Adipocyte (in vitro differentiated cells): ENCODE data around the gene TXNDC2.

Experiments used
- DNase-seq: peaks from one replicate; pipeline ENCODE4 v3.0.0-alpha.2; 2015; ENCODE audit warnings: low read depth
- H3K27me3 ChIP-seq: replicated peaks from 2 replicates; pipeline ENCODE4 v1.7.0; 2013; ENCODE audit warnings: mild to moderate bottlenecking, low read length, moderate library complexity; ENCODE audit not compliant: control insufficient read depth, insufficient read depth
- H3K36me3 ChIP-seq: 2 replicates; pipeline ENCODE4 v1.7.0; 2013; ENCODE audit warnings: low read length, mild to moderate bottlenecking, moderate library complexity; ENCODE audit not compliant: control insufficient read depth, insufficient read depth, severe bottlenecking
- H3K4me1 ChIP-seq: 2 replicates; pipeline ENCODE4 v1.7.0; 2013; ENCODE audit warnings: mild to moderate bottlenecking, low read length, moderate library complexity; ENCODE audit not compliant: control insufficient read depth, insufficient read depth
- H3K4me3 ChIP-seq: 2 replicates; pipeline ENCODE4 v1.7.0; 2013; ENCODE audit warnings: mild to moderate bottlenecking, low read length, moderate library complexity
- H3K9ac ChIP-seq: 2 replicates; pipeline ENCODE4 v1.7.0; 2013; ENCODE audit warnings: mild to moderate bottlenecking, low read length, moderate library complexity
- H3K9me3 ChIP-seq: 2 replicates; pipeline ENCODE4 v1.7.0; 2013; ENCODE audit warnings: mild to moderate bottlenecking, low read length, moderate library complexity; ENCODE audit not compliant: control insufficient read depth

TXNDC2 gene

DNA sequence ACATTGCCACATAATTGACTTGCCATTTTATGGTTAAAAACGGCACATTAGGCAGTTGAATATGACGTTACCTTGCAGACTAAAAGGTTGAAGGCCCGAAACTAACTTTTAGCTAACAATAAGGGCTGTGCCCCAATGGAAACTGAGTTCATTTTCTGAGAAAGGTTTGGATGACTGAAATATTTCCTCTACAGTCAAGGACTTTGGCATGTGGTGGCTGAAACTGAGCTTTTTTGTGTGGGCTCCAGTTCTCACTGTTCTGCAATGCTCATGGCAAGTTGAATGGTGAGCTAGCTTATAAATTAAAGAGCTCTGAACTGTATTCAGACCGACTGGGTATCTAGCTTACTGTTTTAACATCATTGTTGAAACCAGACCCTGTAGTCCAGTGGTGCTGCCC lies 23.8 kb upstream of the TXNDC2 start:
- Histone ChIP-seq H3K9ac (no peak overlapping the region), H3K4me1 (peaks cover 3% of the 10 kb centered on the region), H3K4me3 (no peak overlapping the region), H3K36me3 (peaks cover 27% of the 10 kb centered on the region), H3K27me3 (no peaks in the 10 kb centered on the region), H3K9me3 (peaks cover 11% of the 10 kb centered on the region)
- DNase-seq = no peak

DNA sequence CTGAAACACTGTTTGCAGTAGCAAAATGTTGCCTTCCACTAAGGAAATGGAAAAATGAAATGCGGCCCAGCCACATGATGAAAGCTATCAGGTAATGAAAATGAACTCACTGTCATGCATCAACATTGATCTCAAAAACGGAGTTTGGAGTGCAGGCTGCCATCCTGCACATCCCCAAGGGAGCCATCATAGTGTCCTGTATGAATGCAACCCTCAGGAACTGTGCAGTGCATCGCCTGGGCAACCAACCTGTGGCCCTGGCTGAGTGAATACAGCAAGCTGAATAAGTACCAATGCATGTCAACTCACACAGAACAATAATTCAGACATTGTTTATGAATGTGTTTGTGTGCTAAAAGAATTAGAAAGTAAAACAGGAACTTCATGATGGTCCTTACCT lies 23.1 kb upstream of the TXNDC2 start:
- DNase-seq = no peak
- peaks cover 27% of the 10 kb centered on the region for H3K36me3 ChIP-seq

DNA sequence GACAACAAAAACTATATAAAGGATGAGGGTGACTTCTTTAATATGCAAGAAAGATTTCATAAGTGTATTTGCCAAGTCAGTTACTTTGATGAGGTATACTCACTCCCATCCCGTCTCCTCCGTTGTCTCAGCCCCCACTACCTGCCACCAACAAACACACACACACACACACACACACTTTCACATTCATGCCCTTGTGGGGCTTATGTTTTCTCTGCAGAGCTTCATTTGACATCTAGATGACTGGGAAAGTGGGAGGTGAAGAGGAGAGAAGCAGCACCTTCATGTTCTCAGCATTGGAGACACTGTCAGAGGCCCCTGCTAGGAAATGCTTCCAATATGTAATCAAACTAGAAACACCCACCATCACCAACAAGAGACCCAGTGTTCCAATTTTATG lies 22.5 kb upstream of the TXNDC2 start:
- Histone ChIP-seq H3K27me3 (no peaks in the 10 kb centered on the region), H3K9ac (no peak overlapping the region), H3K4me3 (no peak overlapping the region), H3K4me1 (no peaks in the 10 kb centered on the region), H3K9me3 (peaks cover 11% of the 10 kb centered on the region), H3K36me3 (peaks cover 27% of the 10 kb centered on the region)
- DNase-seq = no peak

More for the DNA sequence above, 23.1 kb upstream of the TXNDC2 start:
- Histone ChIP-seq H3K27me3 (no peaks in the 10 kb centered on the region), H3K4me3 (no peak overlapping the region), H3K9ac (no peak overlapping the region), H3K4me1 (no peaks in the 10 kb centered on the region), H3K9me3 (peaks cover 11% of the 10 kb centered on the region)

DNA sequence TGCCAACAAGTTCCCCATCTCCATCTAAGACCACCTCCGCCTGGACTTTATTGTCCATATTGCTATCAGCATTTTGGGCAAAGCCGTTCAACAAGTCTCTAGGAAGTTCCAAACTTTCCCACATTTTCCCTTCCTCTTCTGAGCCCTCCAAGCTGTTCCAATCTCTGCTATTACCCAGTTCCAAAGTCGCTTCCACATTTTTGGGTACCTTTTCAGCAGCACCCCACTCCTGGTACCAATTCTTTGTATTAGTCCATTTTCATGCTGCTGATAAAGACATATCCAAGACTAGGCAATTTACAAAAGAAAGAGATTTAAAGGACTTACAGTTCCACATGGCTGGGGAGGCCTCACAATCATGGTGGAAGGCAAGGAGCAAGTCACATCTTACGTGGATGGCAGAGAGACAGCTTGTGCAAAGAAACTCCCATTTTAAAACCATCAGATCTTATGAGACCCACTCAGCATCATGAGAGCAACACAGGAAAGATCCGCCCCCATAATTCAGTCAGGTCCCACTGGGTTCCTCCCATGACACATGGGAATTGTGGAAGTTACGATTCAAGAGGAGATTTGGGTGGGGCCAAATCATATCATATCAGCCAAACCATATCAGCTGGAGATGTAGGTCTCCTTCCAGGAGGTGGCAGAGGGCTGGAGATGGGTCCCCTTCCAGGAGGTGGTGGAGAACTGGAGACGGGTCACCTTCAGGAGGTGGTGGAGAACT lies 19.8 kb upstream of the TXNDC2 start:
- no peak overlapping the region for H3K9ac ChIP-seq
- H3K36me3 ChIP-seq = peaks cover 12% of the 10 kb centered on the region
- H3K27me3 ChIP-seq = no peaks in the 10 kb centered on the region
- no peak overlapping the region for H3K4me3 ChIP-seq
- DNase-seq = no peak
- peaks cover 11% of the 10 kb centered on the region for H3K9me3 ChIP-seq
- peaks cover 23% of the 10 kb centered on the region for H3K4me1 ChIP-seq

DNA sequence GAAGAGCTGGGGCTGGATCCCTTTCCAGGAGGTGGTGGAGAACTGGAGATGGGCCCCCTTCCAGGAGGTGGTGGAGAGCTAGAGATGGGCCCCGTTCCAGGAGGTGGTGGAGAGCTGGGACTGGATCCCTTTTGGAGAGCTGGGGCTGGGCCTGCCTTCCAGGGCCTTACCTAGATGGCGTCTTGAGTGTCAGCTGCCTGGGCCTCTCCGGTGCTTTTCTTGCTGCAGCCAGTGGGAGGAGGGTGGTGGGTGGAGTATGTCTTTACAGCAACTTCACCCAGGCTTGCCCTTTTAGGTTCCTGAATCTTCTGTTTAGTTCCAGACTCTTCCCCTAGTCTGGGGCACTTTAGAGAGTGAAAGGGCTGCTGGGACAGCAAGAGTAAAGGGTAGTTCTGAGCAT lies 19.1 kb upstream of the TXNDC2 start:
- no peak for DNase-seq
- H3K9ac ChIP-seq = no peak overlapping the region
- H3K27me3 ChIP-seq = no peaks in the 10 kb centered on the region
- peaks cover 25% of the 10 kb centered on the region for H3K4me1 ChIP-seq
- no peak overlapping the region for H3K4me3 ChIP-seq
- peaks cover 11% of the 10 kb centered on the region for H3K9me3 ChIP-seq
- peaks cover 7% of the 10 kb centered on the region for H3K36me3 ChIP-seq

DNA sequence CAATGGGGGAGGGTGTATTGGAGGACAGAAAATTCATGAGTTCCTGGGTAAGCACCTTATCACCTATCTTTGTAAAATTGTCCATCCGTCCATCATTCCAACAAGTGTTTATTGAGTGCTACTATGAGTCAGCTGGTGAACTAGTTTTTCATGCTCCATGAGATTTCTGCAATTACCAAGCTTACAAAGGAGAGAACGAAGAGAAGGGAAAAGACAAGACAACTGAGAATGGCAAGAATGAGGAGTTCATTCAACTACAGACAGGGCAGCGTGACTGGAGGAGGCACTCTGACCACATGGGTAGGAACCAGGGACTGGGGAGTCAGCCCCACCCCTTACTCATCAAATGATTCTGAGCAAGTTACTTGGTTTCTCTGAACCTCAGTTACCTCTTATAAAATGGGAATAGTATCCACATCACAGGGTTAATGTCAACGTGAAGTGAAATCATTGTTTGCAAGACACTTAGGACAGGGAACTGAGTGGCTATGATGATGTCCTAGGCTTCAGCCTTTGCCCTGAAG lies 18.6 kb upstream of the TXNDC2 start:
- Histone ChIP-seq H3K27me3 (no peaks in the 10 kb centered on the region), H3K9ac (no peak overlapping the region), H3K4me3 (no peak overlapping the region), H3K36me3 (peaks cover 7% of the 10 kb centered on the region), H3K9me3 (peaks cover 11% of the 10 kb centered on the region), H3K4me1 (peaks cover 25% of the 10 kb centered on the region)
- no peak for DNase-seq

DNA sequence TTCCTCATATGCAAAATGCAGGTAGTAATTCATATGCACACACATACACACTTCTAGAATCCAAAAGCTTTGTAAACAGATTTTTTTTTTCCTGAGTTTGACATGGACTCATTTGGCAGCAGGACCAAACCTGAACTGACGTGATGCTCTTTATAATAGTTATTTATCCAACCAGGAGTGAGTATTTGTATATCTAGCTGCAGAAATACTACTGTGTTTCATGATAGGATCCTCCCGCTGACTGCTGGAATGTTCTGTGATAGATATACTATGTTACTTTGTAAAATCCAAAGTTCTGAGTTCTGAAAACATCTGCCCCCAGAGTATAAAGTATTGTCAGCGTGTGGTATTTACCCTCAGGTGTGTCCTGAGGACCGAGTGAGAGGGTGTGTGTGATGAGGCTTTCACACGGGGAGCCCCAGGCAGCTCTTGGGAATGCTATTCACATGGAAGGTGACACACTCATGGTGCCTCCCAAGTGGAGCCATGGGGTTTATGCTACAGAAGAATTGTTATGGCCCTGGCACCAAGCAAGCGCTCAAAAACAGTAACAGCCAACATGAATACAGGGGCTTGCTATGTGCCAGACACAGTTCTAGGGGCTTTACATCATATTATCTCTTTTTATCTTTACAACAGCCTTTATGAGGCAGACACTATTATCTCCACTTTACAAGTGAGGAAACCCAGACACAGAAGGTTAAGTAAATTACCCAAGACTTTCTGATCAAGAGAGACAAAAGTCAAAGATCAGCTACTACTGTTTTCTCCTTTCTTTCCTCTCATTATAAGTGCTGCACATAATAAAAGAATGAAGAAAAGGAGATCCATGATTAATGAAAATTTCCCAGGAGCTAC lies 16.7 kb upstream of the TXNDC2 start:
- no peak for DNase-seq
- H3K9ac ChIP-seq = peak overlapping the region; percentile 6
- no peaks in the 10 kb centered on the region for H3K27me3 ChIP-seq
- peaks cover 11% of the 10 kb centered on the region for H3K9me3 ChIP-seq
- H3K4me3 ChIP-seq = no peak overlapping the region
- H3K4me1 ChIP-seq = peaks cover 25% of the 10 kb centered on the region
- no peaks in the 10 kb centered on the region for H3K36me3 ChIP-seq

DNA sequence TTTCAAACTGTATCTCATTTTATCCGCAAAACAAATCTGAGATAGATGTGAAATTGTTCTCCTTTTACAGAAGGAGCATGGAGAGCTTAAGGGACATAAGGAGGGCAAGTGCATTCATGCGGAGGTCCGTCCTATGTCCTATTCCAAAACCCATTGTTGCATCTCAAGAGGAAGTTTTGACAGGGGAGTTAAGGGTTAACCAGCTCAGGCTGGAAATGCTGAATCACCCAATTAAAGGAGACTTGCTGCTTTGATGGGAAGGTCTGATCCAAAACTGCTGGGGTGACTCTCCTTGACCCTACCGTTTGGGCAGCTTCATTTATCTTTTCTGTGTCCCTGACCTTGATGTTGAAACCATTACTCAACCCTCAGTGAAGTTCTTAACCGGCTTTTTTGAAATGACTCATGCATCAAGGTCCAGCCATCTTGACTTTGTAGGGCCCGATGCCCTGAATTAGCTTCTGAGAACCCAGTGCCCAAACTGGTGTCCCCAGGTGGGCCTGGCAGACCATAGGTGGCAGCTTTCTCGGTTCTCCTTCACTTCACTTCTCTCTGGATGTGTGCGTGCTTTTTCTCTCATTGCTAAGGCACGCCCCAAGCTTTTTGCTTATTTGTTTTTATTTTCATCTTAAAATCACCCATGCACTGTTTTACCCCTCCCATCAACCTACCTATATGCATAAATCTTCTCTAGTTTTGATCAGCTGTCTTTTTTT lies 15.9 kb upstream of the TXNDC2 start:
- H3K4me1 ChIP-seq = peaks cover 25% of the 10 kb centered on the region

DNA sequence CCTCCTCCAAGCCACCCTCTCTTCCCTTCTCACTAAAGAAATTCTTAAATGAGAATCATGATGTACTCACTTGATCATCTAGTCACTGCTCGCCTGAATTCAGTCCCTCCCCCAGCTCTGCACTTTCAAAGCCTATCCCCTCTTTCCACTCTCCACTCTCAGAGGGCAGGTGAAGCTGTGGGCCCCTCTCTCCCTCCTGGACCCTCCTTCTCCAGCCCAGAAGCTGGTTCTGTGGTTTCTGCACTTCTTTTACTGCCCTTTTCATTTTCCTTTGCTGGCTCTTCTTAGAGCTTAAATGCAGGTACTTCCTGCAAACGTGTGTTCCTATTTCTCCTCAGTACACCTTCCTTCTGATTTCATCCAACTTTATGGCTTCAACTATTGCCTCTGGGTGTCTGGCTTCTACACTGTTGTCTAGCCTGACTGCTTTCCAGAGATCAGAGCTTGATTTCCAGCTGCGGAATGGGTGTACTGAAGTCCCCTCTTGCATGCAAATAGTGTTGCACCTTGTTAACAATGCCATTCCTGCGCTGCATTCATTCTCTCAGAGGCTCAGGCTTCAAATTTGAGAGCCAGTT lies 15.3 kb upstream of the TXNDC2 start:
- H3K36me3 ChIP-seq = no peaks in the 10 kb centered on the region
- peaks cover 10% of the 10 kb centered on the region for H3K9me3 ChIP-seq
- no peak for DNase-seq
- no peak overlapping the region for H3K9ac ChIP-seq
- H3K27me3 ChIP-seq = no peaks in the 10 kb centered on the region
- no peak overlapping the region for H3K4me3 ChIP-seq
- H3K4me1 ChIP-seq = peaks cover 25% of the 10 kb centered on the region

More for the DNA sequence above, 15.9 kb upstream of the TXNDC2 start:
- peaks cover 11% of the 10 kb centered on the region for H3K9me3 ChIP-seq
- H3K27me3 ChIP-seq = no peaks in the 10 kb centered on the region
- H3K4me3 ChIP-seq = no peak overlapping the region
- peak; percentile 78 for DNase-seq
- H3K36me3 ChIP-seq = no peaks in the 10 kb centered on the region
- peak overlapping the region; percentile 6 for H3K9ac ChIP-seq

DNA sequence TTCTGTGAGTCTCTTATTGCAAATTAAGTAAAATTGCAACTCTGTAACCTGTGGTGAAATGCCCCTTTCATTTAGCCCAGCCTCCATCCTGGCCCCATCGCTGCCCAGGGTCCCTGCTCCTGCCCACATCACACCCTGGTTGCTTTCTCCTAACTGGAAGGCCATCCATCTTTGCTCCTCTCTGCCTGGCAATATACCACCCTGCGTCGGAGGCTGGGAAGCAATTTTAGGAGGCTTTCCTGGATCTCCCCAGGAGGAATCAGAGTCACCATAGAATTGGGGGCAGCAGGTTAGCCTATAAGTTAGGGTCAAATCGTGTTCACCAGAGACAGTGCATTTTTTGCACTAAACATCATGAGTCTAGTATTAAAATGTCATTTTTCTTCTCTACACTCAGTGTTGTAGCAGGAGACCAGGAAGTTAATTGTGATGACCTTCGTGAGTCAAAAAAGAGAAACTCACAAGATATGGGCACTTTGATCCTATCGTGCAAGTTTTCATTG lies 14.5 kb upstream of the TXNDC2 start:
- Histone ChIP-seq H3K27me3 (no peaks in the 10 kb centered on the region), H3K9me3 (peaks cover 2% of the 10 kb centered on the region), H3K4me1 (peaks cover 28% of the 10 kb centered on the region), H3K4me3 (no peak overlapping the region), H3K9ac (no peak overlapping the region), H3K36me3 (no peaks in the 10 kb centered on the region)
- no peak for DNase-seq
